ENCODE results near the gene HMMR.
A peak's percentile ranks its signal among the peaks of the same experiment; 100 is the strongest.

The HMMR gene

GRCh38 chr5:163458778-163459385, 1.6 kb upstream of the HMMR start:
- DNase-seq = no peak

GRCh38 chr5:163459462-163459818, 992 bp upstream of the HMMR start:
- DNase-seq = no peak

GRCh38 chr5:163459819-163460561, 442 bp upstream of the HMMR start, which contains the start of gene NUDCD2:
NUDCD2 (minus strand) TSS chr5:163460102; CDS start chr5:163460050, 52 bp downstream.
- peak; percentile 95 for DNase-seq

- no peak for DNase-seq
Measured at GRCh38 chr5:163463063-163463435, 2.6 kb downstream of the HMMR start.

- no peak for DNase-seq
Measured at GRCh38 chr5:163467682-163468081, 7.2 kb downstream of the HMMR start.

- no peak for DNase-seq
Measured at GRCh38 chr5:163473635-163474243, 13.3 kb downstream of the HMMR start.

GRCh38 chr5:163475411-163475810, 15.0 kb downstream of the HMMR start:
- DNase-seq = no peak

- DNase-seq = no peak
Measured at GRCh38 chr5:163478126-163478981, 17.9 kb downstream of the HMMR start.

- no peak for DNase-seq
Measured at GRCh38 chr5:163478982-163479271, 18.5 kb downstream of the HMMR start.

GRCh38 chr5:163489055-163489744, 28.8 kb downstream of the HMMR start:
- DNase-seq = no peak

- DNase-seq = no peak
Measured at GRCh38 chr5:163489745-163490075, 29.3 kb downstream of the HMMR start.

GRCh38 chr5:163496286-163496685, 35.9 kb downstream of the HMMR start:
- DNase-seq = no peak

GRCh38 chr5:163497315-163497714, 36.9 kb downstream of the HMMR start:
- DNase-seq = no peak

GRCh38 chr5:163498886-163499285, 38.5 kb downstream of the HMMR start:
- no peak for DNase-seq

GRCh38 chr5:163502521-163502920, 42.1 kb downstream of the HMMR start:
- no peak for DNase-seq

- no peak for DNase-seq
Measured at GRCh38 chr5:163503106-163504078, 43.0 kb downstream of the HMMR start.

GRCh38 chr5:163504079-163504931, 43.9 kb downstream of the HMMR start:
- DNase-seq = peak; percentile 29

GRCh38 chr5:163505049-163505367, 44.6 kb downstream of the HMMR start:
- DNase-seq = peak; percentile 26

GRCh38 chr5:163505368-163506094, 45.1 kb downstream of the HMMR start, which contains the start of gene MAT2B:
MAT2B (plus strand) TSS chr5:163505619; CDS start chr5:163505687, 68 bp downstream.
- DNase-seq = peak; percentile 92

- no peak for DNase-seq
Measured at GRCh38 chr5:163506095-163506457, 45.6 kb downstream of the HMMR start.

All from stimulated activated CD4-positive, alpha-beta T cell treated with anti-CD3 and anti-CD28 coated beads, Interleukin-12 subunit alpha, Interleukin-12 subunit beta, amount 100 ng/mL, for 4 hours (primary cell).